NCI-H774 (cell line): ENCODE measurements around the gene VPS37C.

Experiments
- DNase-seq: peaks from one replicate; lab custom pipeline; 2025; lab: John Stamatoyannopoulos, UW

VPS37C gene

GRCh38 chr11:61133145-61133544, 28.1 kb downstream of the VPS37C start:
- no peak for DNase-seq

- DNase-seq, result no peak
Measured at GRCh38 chr11:61132646-61133045, 28.6 kb downstream of the VPS37C start.

GRCh38 chr11:61131998-61132555, 29.1 kb downstream of the VPS37C start:
- DNase-seq, result no peak

- DNase-seq, result no peak
Measured at GRCh38 chr11:61131586-61131985, 29.6 kb downstream of the VPS37C start.

GRCh38 chr11:61131186-61131585, 30.0 kb downstream of the VPS37C start:
- no peak for DNase-seq

GRCh38 chr11:61129639-61130523, 31.3 kb downstream of the VPS37C start:
- no peak for DNase-seq

- no peak for DNase-seq
Measured at GRCh38 chr11:61128947-61129638, 32.1 kb downstream of the VPS37C start.

GRCh38 chr11:61127991-61128390, 33.2 kb downstream of the VPS37C start:
- no peak for DNase-seq

- DNase-seq, result no peak
Measured at GRCh38 chr11:61126256-61126655, 35.0 kb downstream of the VPS37C start.

- DNase-seq, result no peak
Measured at GRCh38 chr11:61125310-61125684, 35.9 kb downstream of the VPS37C start.

- DNase-seq, result no peak
Measured at GRCh38 chr11:61124574-61125309, 36.5 kb downstream of the VPS37C start.

- no peak for DNase-seq
Measured at GRCh38 chr11:61123775-61124571, 37.3 kb downstream of the VPS37C start.

GRCh38 chr11:61122761-61123160, 38.5 kb downstream of the VPS37C start:
- DNase-seq, result no peak

GRCh38 chr11:61121917-61122316, 39.3 kb downstream of the VPS37C start:
- no peak for DNase-seq

- DNase-seq, result no peak
Measured at GRCh38 chr11:61121192-61121831, 39.9 kb downstream of the VPS37C start.

GRCh38 chr11:61120706-61121191, 40.5 kb downstream of the VPS37C start:
- no peak for DNase-seq

GRCh38 chr11:61120099-61120705, 41.0 kb downstream of the VPS37C start:
- DNase-seq, result no peak

- DNase-seq, result no peak
Measured at GRCh38 chr11:61119571-61119970, 41.7 kb downstream of the VPS37C start.

GRCh38 chr11:61119055-61119454, 42.2 kb downstream of the VPS37C start:
- DNase-seq, result no peak

- DNase-seq, result no peak
Measured at GRCh38 chr11:61118406-61118805, 42.8 kb downstream of the VPS37C start.
